Islet of Langerhans (tissue), 1 donor: ENCODE data around the gene B3GALT4.

Source experiments
- FAIRE-seq: peaks from one replicate; lab custom pipeline; 2011; peaks lifted over from hg19 to GRCh38; lab: Jason Lieb, UNC

Gene B3GALT4

DNA sequence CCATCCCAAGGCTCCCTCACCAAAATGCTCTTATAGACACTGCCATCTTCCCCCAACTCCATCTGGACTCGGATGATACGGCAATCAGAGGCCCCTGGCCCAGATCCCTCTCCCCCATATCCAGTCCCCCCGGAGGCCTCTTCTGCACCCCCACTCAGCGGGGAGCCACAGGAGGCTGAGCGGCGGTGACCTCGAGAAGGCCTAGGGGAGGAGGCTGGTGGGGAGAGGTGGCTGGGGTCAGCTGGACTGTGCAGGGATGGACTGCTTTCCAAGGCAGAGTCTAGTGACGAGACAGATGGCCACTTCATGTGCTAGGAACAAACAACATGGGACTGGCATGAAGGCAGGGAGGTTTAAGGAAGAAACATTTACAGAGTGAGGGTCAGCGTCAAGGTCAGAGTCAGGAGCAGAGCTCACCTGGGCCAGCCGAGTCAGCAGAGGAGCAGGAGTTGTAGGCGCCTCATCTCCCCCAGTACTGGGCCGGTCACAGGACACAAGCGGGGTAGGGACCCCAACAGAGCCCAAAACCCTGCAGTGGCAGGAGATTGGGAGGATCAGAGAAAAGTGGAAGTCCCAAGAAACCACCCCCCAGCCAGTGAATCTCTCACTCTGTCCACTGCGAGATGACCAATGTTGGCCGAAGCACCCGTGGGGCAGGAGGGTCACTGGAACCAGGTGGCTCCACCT is 16.2 kb downstream of the B3GALT4 start:
- no peak for FAIRE-seq

DNA sequence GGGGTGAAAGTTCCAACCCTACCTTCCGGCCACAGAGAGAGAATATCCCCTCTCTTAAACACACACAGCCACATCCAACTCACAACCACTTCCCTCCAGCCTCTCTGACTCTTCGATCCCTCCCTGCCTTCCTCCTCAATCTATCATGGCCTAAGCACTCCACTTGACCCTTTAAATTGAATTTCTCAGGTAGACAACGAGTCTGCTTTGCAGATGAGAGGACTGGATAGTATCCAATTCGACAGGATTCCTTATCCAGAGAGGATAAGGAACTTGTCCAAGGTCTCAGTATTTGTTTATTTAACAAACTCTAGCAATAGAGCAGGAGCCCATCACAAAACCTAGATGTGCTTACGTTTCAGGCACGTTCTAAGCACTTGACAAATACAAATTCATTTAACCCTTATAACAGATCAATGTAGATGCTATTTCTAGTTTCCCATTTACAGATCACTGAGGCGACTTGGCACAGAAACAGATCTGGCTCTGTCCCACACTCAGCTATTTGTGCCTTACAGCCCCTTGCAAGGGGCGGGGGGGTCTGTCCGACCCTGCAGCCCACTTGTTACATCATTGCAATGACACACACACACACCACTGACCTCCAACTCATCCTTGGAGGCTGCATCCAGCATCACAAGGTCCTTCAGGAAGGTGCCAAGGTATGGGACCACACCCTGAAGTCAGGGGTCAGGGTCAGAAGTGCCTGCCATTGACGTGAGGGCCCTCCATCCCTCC is 17.3 kb downstream of the B3GALT4 start:
- no peak for FAIRE-seq

DNA sequence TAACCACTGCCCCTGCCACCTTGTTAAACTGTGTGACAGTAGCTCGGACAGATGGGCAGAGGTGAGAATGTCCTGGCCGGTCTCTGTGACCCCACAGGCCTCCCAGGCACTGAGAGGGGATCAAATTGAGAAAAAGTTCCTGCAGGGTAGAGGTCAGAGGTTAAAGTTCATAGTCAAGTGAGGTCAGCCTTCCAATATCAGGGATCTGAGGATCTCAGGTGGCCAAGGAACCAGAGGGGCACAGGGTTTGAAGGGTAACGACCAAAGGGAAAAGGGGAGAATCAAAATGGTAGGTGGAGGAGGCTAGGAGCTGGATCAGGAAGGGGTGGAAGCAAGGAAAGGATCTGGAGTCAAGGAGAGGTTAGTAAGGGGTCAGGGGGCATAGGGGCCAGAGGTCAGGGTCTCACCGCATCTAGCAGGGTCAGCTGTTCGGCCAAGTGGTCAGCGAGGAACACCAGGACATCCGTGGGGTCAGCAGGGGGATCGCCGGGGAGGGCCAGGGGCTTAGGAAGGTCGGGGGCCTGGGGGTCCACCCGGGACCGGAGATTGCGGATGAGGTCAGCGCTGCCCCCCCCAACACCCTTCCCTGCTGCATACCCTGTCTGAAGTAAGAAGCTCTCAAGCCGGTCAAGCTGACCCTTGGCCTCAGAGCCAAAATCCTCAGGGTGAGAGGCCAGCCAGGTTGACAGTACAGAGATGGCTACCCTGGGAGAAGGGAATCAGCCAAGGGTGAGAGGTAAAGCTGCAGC is 18.9 kb downstream of the B3GALT4 start:
- no peak for FAIRE-seq

DNA sequence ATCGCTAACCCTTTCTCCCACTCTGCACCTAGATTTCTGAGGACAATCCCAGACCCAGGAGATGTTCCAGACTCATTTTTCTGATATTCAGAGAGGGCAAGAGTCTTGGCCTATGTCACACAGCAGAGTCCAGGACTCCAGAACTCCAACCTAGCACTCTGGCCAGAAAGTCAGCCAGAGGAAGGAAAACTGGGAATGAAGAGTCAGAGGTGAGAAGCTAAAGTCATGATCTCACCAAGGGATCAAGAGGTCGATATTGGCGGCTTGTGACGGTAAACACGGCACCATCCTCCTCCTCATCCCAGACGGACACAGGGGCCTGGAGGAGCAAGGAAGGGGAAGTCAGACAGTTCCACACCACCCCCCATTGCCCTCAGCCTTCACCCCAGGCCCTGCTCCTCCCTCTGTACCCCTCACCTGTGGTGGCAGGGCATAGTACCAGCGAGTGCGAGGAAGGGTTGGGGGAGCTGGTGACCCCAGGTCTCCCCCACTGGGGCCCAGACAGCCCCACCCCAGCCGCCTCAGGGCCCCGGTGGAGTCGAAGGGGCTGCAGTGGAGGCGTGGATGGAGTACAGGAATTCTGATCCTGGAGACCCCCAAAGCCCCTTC is 20.0 kb downstream of the B3GALT4 start:
- FAIRE-seq: no peak

DNA sequence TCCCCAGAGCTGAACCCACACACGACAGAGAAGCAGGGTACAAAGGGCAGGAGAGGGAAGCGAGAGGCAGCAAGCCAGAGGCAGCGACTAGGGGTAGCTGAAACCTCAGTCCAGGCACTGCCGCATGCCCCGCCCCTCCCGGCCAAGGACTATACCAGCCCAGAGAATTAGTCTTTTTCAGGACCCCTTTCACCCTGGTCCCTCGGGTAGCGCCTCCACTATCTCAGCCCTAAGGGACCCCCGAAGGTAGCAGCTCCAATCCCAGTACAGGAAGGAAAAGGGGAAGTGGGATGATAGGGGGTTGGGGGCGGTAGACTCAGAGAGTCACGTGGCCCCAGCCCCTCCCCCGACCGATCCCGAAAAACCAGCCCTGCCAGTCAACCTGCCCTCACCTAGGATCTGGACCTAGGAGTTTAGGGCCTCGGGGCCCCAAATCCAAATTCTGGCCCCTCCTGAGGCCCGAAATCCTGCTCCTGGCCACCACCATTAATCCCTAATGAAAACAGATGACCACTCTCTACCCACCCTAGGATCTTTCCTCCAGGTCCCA is 20.6 kb downstream of the B3GALT4 start:
- no peak for FAIRE-seq

DNA sequence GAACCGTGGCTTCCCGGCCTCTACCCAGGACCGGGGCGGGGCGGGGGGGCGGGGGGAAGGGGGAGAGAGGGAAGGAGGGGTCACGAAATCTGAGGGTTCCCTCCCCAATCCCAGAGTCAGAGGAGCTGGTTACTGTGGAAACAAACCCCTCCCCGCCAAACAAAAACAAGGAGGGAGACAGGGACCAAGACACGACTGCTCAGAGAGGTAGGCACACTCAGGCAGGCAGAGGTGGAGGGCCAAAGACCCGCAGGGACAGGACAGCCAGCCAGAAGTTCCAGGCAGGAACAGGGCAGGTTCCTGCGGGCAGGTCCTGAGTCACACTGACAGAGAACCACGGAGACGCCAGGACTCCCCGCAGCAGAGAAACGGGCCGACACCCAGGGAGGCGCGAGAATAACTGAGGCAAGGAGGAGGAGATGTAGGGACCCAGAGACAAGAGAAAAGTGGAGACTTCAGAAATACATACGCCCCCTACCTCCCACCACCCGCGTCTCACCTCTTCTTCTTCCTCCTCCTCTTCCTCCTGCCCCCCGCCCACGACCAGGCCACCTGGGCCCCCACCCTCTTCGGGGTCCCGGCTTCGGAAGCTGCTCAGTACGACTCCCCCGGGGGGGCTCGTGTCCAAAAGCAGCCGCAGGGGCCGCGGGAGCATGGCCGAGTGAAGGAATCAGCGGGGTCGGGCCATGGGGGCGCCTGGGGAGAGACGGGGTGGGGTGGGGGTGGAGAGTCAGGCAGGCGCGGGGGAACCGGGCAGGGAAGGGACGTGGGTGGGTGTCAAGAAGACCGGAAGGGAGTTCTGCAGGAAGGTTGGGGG is 21.2 kb downstream of the B3GALT4 start:
- FAIRE-seq: no peak

DNA sequence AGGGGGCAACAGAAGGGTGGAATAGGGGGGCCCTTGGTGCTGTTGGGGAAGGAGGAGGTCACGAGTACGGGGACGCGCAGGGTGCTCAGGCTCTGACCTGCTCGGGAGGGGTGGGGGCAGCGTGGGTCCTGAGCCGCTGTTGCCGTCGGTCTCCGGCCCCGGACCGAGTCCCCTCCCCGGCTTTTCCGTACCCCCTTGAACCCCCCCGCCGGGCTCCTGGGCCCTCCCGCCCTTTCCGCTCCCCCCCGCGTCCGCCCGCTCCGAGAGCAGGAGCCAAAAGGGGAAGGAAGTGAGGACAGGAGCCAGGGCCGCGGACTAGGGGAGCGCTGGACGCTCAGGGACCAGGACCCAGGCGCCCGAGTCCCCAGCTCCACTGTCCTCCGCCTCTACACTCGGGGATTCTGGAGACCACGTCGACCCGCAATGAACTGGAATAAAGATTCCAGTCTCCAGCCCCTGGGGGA is 21.9 kb downstream of the B3GALT4 start, which contains the start of gene RGL2:
TSS of gene RGL2 (minus strand) at position 170 of the 464 bp plus-strand sequence. CDS start 332 bp downstream, outside the sequence.
- FAIRE-seq: no peak

DNA sequence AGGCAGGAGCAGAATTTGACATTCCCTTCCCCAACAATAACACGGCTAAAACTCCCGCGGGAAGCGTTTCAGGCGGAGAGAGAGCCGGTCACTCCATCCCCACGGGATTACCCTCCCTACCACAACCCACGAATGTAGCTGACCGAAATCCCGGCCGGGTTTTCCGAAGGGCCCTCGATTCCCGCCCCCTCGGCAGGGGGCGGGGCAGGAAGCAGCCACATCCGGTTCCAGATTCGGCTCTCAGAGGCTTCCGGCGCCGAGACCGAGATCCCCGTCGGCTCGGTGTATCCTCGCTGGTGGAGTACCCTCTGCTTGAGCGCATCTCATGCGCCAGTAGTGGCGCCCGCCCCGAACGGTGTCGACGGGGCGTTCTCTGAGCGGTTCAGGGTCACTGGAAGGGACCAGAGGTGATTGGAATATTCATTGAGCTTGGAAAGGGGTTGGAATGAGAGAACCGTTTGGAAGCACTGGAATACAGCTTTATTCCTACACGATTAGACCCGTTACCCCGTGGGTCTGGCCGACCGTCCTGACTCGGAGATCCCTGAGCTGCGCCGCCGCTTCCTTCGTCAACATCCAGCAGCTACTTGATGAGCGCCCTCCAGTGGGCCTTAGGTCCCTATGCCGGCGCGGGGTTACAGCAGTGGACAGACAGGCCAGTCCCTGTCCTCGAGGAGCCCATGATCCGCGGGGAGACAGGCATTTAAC is 22.5 kb downstream of the B3GALT4 start:
- FAIRE-seq: no peak

DNA sequence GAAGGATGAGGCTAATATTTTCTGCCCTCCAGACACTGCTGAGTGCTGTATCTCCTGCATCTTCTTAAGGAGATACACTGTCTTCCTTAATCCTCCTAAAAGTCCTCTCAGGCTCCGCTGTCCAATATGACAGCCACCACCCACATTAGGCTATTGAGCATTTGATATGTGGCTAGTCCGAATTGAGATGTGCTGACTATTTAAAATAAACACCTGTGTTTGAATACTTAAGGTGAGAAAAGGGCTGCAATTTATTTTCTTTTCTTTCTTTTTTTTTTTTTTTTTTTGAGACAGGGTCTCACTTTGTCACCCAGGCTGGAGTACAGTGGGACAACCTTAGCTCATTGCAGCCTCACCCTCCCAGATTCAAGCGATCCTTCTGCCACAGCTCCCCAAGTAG is 25.0 kb downstream of the B3GALT4 start:
- FAIRE-seq: no peak

DNA sequence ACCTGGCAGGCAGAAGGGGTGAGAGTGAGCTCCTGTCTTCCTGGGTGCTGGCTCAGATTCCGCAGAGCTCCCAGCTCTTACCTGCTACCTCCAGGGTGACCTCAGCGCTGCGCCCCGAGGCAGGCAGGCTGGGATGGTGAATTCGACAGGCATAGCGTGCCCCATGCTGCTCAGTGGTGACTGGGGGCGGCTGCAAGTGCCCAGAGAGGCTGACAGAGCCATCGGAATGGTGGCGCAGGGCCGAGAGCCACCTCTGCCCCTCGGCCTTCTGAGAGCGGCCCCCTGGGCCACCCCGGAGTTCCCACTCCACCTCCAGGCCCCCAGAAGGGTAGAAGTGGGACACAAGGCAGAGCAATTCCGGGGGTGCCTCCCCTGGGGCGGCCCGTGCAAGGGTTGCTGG is 27.3 kb downstream of the B3GALT4 start:
- no peak for FAIRE-seq

DNA sequence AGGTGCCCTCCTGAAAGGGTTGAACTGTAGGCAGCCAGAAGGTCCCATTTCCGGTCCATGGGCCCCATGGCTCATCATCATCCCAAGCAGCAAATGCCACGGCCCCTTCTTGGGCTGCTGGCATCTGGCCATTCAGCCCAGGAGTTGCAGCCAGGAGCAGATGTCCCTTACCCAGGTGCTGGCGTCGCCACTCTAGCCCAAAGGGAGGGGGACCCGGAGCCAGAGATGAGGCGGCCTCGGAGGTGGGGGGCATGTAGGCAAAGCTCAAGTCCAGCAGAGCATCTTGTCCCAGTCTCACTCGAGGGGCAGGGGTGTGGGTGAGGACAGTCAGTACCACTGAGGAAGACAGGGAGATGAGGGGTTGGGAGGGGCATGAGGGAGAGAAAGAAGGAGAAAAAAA is 28.1 kb downstream of the B3GALT4 start:
- no peak for FAIRE-seq

DNA sequence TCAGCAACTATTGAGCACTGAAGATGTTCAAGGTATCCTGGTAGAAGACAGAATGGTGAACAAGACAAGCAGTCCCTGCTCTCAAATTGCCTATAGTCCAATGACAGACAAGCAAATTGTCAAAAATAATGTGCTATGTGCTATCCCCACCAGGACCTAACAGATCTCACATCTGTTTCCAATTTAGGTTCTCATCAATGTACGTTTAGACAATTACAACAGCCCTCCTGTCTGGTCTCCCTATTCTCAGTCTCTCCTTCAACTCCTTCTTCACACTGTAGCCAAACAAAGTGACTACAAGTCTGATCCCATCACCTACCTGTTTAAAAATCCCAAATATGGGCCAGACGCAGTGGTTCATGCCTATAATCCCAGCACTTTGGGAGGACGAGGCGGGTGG is 29.4 kb downstream of the B3GALT4 start:
- no peak for FAIRE-seq

DNA sequence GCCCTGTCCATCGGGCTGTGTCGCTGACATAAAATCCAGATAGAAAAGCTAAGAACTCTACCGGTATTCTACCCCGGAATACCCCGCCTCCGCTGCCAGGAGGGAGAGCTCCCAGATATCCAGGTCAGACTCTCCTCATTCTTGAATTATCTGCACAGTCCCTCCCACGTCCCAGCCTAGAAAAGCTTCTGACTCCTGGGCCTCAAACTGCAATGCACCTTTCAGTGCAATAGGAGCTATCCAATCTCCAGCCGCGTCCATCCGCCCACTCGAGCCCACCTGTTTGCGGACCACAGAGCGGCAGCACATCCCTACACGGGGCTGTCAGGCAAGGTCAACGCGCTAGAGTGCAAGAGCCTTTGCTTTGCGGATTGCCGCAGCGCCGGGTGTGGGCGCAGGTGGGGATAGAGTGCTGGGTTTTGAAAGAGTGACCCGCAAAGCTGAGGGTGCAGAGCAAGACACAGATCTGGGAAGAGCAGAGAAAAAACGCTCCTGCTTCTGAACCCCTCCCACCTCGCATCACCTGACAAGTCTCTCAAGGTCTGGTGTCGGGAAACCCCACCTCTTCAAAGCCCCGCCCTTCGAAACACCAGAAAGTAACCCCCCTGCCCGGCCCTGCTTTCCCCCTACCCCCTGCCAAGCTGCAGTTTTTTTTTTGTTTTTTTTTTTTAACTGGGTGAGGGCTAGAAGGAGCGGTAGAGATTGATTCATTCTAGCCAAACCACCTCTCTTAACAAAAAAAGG is 35.6 kb downstream of the B3GALT4 start:
- no peak for FAIRE-seq

DNA sequence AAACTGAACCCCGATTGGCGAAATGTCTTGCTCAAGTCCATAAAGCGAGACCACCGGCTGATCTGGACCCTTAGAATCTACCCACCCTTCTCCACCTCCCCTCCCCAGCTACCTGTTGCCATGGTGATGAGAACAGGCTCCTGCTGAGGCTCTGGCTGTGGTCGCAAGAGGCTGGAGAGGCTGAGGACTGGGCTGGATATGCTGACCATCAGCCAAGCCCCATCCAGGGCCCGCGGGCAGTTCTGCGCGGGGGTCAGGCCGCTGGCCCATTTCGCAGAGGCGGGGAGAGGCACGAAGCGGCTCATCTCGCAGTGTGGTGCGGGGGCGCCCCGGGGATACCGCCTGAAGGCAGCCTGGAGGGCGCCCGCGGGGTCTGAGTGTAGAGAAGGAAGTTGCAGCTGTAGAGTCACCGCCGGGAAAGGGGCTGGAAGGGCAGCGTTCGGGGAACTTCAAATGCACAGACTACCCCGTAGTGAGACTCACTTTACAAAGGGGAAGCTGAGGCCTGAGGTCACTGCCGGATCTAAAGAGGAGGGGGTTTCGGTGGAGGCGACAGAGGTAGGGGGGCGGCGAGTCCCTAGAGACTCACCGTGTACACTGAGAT is 36.3 kb downstream of the B3GALT4 start:
- no peak for FAIRE-seq

DNA sequence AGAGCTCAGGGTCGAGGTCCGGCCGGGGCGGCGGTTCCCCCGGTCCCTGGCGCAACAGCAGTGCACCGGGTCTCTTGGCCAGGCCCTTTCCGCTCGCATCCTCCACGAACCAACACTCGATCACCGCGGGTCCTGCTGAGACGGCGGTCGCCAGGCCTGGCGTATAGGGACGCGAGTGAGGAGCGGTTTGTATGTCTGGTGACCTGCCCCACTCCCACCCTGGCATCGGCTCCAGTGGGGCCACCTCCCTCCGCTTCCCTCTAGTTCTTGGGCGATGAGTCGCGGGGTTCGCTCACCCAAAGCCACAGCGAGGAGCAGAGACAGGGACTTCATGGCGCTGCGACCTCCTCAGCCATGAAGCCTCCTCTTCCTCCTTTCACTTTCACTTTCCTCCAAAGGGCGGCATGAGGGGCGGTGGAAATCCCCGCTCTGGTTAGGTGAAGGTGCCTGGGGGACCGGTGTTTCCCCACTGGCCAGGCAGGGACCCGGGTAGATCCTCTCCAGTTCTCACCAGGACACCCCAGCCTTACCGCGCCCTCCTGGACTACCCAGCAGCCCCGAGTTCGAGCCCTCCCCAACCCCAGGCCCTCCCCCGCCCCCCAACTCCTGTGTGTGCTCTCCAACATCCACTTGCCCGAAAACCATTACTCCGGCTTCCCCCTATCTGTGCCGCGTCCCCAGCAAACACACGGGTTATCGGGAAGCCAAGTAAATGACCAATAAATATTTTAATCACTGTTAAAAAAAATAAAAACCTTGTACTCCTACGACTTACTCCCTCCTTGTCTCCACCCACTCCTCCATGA is 37.0 kb downstream of the B3GALT4 start, which contains the start of gene TAPBP:
TSS of gene TAPBP (minus strand) at position 370 of the 806 bp plus-strand sequence. CDS start at position 333, 37 bp downstream.
- no peak for FAIRE-seq

DNA sequence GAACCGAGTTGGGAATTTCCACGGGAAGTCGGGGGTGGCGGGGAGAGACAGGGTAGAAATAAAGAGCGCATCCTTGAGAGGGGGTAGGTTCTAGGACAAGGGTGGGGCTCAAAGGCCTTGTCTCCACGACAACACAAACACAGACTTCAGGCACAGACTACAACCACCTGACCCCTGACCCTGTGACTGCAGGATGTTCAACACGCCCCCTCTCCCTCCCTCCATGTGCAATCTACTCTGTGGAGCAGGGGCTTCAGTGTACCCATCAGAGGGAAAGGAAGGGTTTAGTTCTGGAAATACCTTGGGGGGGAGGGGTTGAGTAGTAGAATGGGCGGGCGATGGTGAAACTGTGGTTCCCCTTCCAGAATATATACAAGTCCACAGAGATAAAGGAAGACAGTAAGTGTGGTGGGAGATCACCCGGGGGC is 37.6 kb downstream of the B3GALT4 start:
- no peak for FAIRE-seq

DNA sequence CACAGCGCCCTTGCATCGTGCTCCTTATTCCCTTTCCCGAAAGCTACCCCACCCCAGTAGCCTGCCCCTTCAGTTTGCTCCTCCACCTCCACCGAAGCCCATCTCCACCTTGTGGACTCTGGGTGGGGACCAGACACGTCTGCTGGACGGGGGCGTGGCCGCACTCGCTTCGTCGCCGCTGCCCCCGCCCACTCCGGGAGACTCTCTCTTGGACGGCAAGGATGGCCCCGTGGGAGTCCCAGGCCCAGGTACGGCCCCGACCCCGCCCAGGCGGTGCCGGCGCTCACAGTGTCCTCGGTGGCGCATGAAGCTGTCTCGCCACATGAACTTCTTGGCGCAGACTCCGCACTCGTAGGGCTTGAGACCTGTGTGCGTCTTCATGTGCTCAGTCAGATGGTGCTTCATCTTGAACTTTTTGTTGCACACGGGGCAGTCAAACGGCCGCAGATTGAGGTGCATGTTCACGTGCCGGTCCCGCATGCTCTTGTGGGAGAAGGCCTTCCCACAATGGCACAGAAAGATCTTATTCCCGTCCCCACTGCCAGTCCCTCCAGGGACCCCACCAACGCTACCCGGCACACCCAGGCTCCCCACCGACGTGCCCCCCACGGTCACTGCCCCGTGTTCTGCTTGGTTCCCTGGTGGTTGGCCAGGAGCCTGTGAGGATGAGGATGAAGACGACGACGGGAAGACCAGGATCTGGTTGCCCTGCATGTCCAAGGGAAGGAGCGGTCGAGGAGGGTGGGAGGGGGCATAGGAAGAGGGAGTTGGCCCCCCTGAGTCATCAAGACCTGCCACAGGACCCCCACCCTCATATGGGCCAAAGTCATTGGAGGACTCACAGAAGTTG is 38.2 kb downstream of the B3GALT4 start:
- FAIRE-seq: no peak
